Esophagus squamous epithelium (tissue), 4 donors: Measurements from ENCODE around the gene CAV3.

ENCODE experiments used
- POLR2A ChIP-seq, 4 donors: fragments of 450-650 bp; IDR thresholded peaks; one replicate each; pipeline ENCODE4 v1.6.1; 2017; ENCODE audit warnings: antibody characterized with exemption in 4 of 4, mild to moderate bottlenecking in 4 of 4, moderate library complexity in 3 of 4
- TF ChIP-seq, protein P1 (sequence below), 6 experiments: fragments of 450-650 bp in 4 of 6; fragments of 200-600 bp in 2 of 6; sonication (generic) in 2 of 6; IDR thresholded peaks; one replicate each; pipeline ENCODE4 v1.5.1; 2016 to 2019; ENCODE audit warnings: antibody characterized with exemption in 6 of 6, mild to moderate bottlenecking in 4 of 6, moderate library complexity in 4 of 6

DNA sequence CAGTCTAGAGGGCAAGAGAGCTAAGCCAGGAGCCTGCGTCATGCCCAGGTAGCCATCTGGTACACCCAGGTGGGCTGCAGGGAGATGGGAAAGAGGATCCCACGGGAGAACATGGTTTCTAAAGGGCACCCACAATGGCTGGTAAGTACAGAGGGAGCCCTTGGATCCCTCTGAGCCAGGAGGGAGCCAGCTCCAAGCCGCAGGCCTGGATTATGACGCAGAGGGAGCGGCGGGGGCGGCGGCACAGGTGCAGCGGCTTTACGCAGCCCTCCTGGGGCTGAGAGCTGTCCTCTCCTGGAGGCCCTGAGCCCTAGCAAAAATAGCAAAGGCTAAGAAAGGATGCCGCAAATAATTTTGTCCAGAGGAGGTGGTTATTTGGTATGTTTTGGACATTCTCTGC is 2.8 kb downstream of the CAV3 start:
- TF ChIP-seq, protein P1, sequence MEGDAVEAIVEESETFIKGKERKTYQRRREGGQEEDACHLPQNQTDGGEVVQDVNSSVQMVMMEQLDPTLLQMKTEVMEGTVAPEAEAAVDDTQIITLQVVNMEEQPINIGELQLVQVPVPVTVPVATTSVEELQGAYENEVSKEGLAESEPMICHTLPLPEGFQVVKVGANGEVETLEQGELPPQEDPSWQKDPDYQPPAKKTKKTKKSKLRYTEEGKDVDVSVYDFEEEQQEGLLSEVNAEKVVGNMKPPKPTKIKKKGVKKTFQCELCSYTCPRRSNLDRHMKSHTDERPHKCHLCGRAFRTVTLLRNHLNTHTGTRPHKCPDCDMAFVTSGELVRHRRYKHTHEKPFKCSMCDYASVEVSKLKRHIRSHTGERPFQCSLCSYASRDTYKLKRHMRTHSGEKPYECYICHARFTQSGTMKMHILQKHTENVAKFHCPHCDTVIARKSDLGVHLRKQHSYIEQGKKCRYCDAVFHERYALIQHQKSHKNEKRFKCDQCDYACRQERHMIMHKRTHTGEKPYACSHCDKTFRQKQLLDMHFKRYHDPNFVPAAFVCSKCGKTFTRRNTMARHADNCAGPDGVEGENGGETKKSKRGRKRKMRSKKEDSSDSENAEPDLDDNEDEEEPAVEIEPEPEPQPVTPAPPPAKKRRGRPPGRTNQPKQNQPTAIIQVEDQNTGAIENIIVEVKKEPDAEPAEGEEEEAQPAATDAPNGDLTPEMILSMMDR (IDR thresholded peaks at IDR 0.05): no peak
- no peak for TF ChIP-seq POLR2A (IDR thresholded peaks at IDR 0.05)
